Left lung (tissue), 10 donors: Measurements from ENCODE around the gene HPSE2. TPM values are rescaled to one million over a fixed set of nuclear protein-coding genes. Genes with fewer than 3 reads are reported as not detected.

Experiments
- ATAC-seq: fragments of 200-7000 bp; cut with Tn5 transposase; one replicate; pipeline ENCODE4 v1.9.1; 2020; ENCODE audit warnings: moderate library complexity
- DNase-seq, 4 donors: peaks; one replicate each; pipeline ENCODE4 v3.0.0-alpha.2; 2013 to 2020
- H3K27ac ChIP-seq, 2 donors: fragments of 200-600 bp; sonication (generic) in 1 of 2; one replicate each; pipeline versions ENCODE4 v1.5.0 to v1.8.0; 2020 to 2021
- H3K27me3 ChIP-seq, 2 donors: fragments of 200-600 bp; sonication (generic) in 1 of 2; one replicate each; pipeline versions ENCODE4 v1.5.0 to v1.8.0; 2020 to 2021
- H3K36me3 ChIP-seq, 2 donors: fragments of 200-600 bp; sonication (generic) in 1 of 2; one replicate each; pipeline versions ENCODE4 v1.5.0 to v1.8.0; 2020 to 2021
- H3K4me1 ChIP-seq, 2 donors: fragments of 200-600 bp; one replicate each; pipeline ENCODE4 v1.8.0; 2021
- H3K4me3 ChIP-seq, 2 donors: fragments of 200-600 bp; sonication (generic) in 1 of 2; one replicate each; pipeline versions ENCODE4 v1.5.0 to v1.8.0; 2020 to 2021; ENCODE audit warnings: mild to moderate bottlenecking in 1 of 2
- H3K9me3 ChIP-seq, 2 donors: fragments of 200-600 bp; sonication (generic) in 1 of 2; one replicate each; pipeline versions ENCODE4 v1.5.0 to v1.8.0; 2020 to 2021
- CTCF ChIP-seq, 2 donors: fragments of 200-600 bp; sonication (generic) in 1 of 2; IDR thresholded peaks; one replicate each; pipeline versions ENCODE4 v1.5.0 to v1.8.0; 2021; ENCODE audit warnings: antibody characterized with exemption in 2 of 2
- intact Hi-C, 2 donors: fragments of 100-400 bp; cut with DNase I; formaldehyde crosslinking; loops; one replicate each; pipeline versions ENCODE4 v1.11.2 to v1.14.2; 2022
- polyA plus RNA-seq, 6 donors: library from polyadenylated mRNA; unstranded; fragments of 120-200 nt; gene quantifications; one replicate each; pipeline ENCODE4 v1.2.1, GENCODE V29; 2013; ENCODE audit not compliant: insufficient read length in 6 of 6
- total RNA-seq, 2 donors: library from RNA; stranded (reverse); fragmentation: NEBNext Ultra II Directional; extraction: Animal tissue kit (Norgen Biotek cat#: 25700); gene quantifications; one replicate each; pipeline ENCODE4 v1.2.1, GENCODE V29; 2021
- donor health status: DM: no; HTN: yes; CAD: no.
- donor health status: DM: no; HTN: no; CAD: no.

HPSE2 gene
- total and polyA plus RNA-seq, 8 donors: 0.50 to 20.4 (median 12.1) TPM

GRCh38 chr10:98832196-98832595 is 403.5 kb downstream of the HPSE2 start:
- Histone ChIP-seq H3K36me3 (no peaks in the 10 kb centered on the region), H3K9me3 (no peaks in the 10 kb centered on the region), H3K4me3 (no peak overlapping the region), H3K27me3 (no peaks in the 10 kb centered on the region), H3K4me1 (no peaks in the 10 kb centered on the region), H3K27ac (no peak overlapping the region)
- intact Hi-C loops: no loop called here
- ATAC-seq (no peak), DNase-seq (peak in 1 of 4 donors; percentile 46)
- no peak for TF ChIP-seq CTCF (IDR thresholded peaks at IDR 0.05)

GRCh38 chr10:98831391-98831790 is 404.3 kb downstream of the HPSE2 start:
- no peak overlapping the region for H3K4me3 ChIP-seq
- no peaks in the 10 kb centered on the region for H3K27me3 ChIP-seq
- ATAC-seq (no peak), DNase-seq (peak in 2 of 4 donors; percentile 27 to 42)
- no peak for TF ChIP-seq CTCF (IDR thresholded peaks at IDR 0.05)
- no peak overlapping the region for H3K27ac ChIP-seq
- H3K9me3 ChIP-seq: no peaks in the 10 kb centered on the region
- no peaks in the 10 kb centered on the region for H3K36me3 ChIP-seq
- intact Hi-C loops: no loop called here
- H3K4me1 ChIP-seq: no peaks in the 10 kb centered on the region

- no peaks in the 10 kb centered on the region for H3K9me3 ChIP-seq
- no peak overlapping the region for H3K4me3 ChIP-seq
- TF ChIP-seq CTCF (IDR thresholded peaks at IDR 0.05): no peak
- DNase-seq: peak in 2 of 4 donors; percentile 45 to 55
- H3K36me3 ChIP-seq: no peaks in the 10 kb centered on the region
- no peaks in the 10 kb centered on the region for H3K27me3 ChIP-seq
- ATAC-seq: no peak
- H3K27ac ChIP-seq: no peak overlapping the region
- no peaks in the 10 kb centered on the region for H3K4me1 ChIP-seq
- intact Hi-C loops: no loop called here
Measured at GRCh38 chr10:98825741-98826140, 409.9 kb downstream of the HPSE2 start.

GRCh38 chr10:98817396-98817795 is 418.3 kb downstream of the HPSE2 start:
- H3K27ac ChIP-seq: no peak overlapping the region
- no peaks in the 10 kb centered on the region for H3K27me3 ChIP-seq
- no peak for ATAC-seq
- no peak overlapping the region for H3K4me3 ChIP-seq
- H3K4me1 ChIP-seq: no peaks in the 10 kb centered on the region
- no peak for DNase-seq
- no peaks in the 10 kb centered on the region for H3K9me3 ChIP-seq
- no peak for TF ChIP-seq CTCF (IDR thresholded peaks at IDR 0.05)
- H3K36me3 ChIP-seq: no peaks in the 10 kb centered on the region
- intact Hi-C loops: no loop called here

GRCh38 chr10:98815039-98815885 is 420.4 kb downstream of the HPSE2 start:
- no peak for ATAC-seq
- no peak overlapping the region for H3K27ac ChIP-seq
- intact Hi-C loops: no loop called here
- no peaks in the 10 kb centered on the region for H3K27me3 ChIP-seq
- no peak overlapping the region for H3K4me3 ChIP-seq
- no peaks in the 10 kb centered on the region for H3K9me3 ChIP-seq
- TF ChIP-seq CTCF (IDR thresholded peaks at IDR 0.05): no peak
- H3K36me3 ChIP-seq: no peaks in the 10 kb centered on the region
- H3K4me1 ChIP-seq: no peaks in the 10 kb centered on the region
- peak in 2 of 4 donors; percentile 78 to 83 for DNase-seq
